GM23338 (cell line): Measurements from ENCODE around the gene PIK3CB. TPM values are rescaled to one million over a fixed set of nuclear protein-coding genes. Genes with fewer than 3 reads are reported as not detected.
"Not testable (repeated sequence)": the region's sequence is repeated elsewhere in the genome, so short reads cannot be mapped to it uniquely, and the experiment has no call there.

Source experiments
- ATAC-seq: fragments of 200-7000 bp; cut with Tn5 transposase; 3 replicates; pipeline ENCODE4 v1.9.1; 2020
- DNase-seq: peaks from one replicate; pipeline ENCODE4 v3.0.0-alpha.2; 2015; ENCODE audit warnings: low spot score
- H2AFZ ChIP-seq: fragments of 200-600 bp; sonication (generic); 2 replicates; pipeline ENCODE4 v1.8.0; 2016; ENCODE audit warnings: antibody characterized with exemption, mild to moderate bottlenecking, moderate library complexity
- H3F3A ChIP-seq: fragments of 200-600 bp; sonication (generic); replicated peaks from 2 replicates; pipeline ENCODE4 v1.8.0; 2017; ENCODE audit warnings: antibody characterized with exemption, mixed run types, low read depth
- H3K27ac ChIP-seq: fragments of 200-600 bp; sonication (generic); 2 replicates; pipeline ENCODE4 v1.6.1; 2016; ENCODE audit warnings: low read depth
- H3K27me3 ChIP-seq: fragments of 200-600 bp; sonication (generic); 2 replicates; pipeline ENCODE4 v1.8.0; 2016; ENCODE audit warnings: mild to moderate bottlenecking, mixed run types, moderate library complexity; ENCODE audit not compliant: insufficient read depth
- H3K36me3 ChIP-seq: fragments of 200-600 bp; sonication (generic); 2 replicates; pipeline ENCODE4 v1.8.0; 2016; ENCODE audit warnings: mild to moderate bottlenecking; ENCODE audit not compliant: insufficient read depth
- H3K4me1 ChIP-seq: fragments of 200-600 bp; sonication (generic); 2 replicates; pipeline ENCODE4 v1.8.0; 2016; ENCODE audit warnings: mild to moderate bottlenecking, moderate library complexity; ENCODE audit not compliant: insufficient read depth
- H3K4me2 ChIP-seq: fragments of 200-600 bp; sonication (generic); 2 replicates; pipeline ENCODE4 v1.7.1; 2017; ENCODE audit warnings: mixed run types
- H3K4me3 ChIP-seq: fragments of 200-600 bp; sonication (generic); 2 replicates; pipeline ENCODE4 v1.6.1; 2016; ENCODE audit warnings: mixed run types
- H3K79me2 ChIP-seq: fragments of 200-600 bp; sonication (generic); replicated peaks from 2 replicates; pipeline ENCODE4 v1.8.0; 2017; ENCODE audit warnings: mild to moderate bottlenecking; ENCODE audit not compliant: insufficient read depth
- H3K9me2 ChIP-seq: fragments of 200-600 bp; sonication (generic); 2 replicates; pipeline ENCODE4 v1.8.0; 2017; ENCODE audit not compliant: insufficient read depth
- H4K20me1 ChIP-seq: fragments of 200-600 bp; sonication (generic); replicated peaks from 2 replicates; pipeline ENCODE4 v1.8.0; 2017; ENCODE audit warnings: mild to moderate bottlenecking; ENCODE audit not compliant: insufficient read depth
- H3K27ac Mint-ChIP-seq: 2 replicates; pipeline ENCODE4 v1.8.0; 2020; ENCODE audit warnings: inconsistent platforms, mild to moderate bottlenecking, moderate library complexity, mixed read lengths
- H3K27me3 Mint-ChIP-seq: 3 replicates; pipeline ENCODE4 v1.8.0; 2022; ENCODE audit warnings: low read depth, mild to moderate bottlenecking, moderate library complexity, mixed read lengths, inconsistent platforms; ENCODE audit not compliant: insufficient read depth, poor library complexity
- H3K36me3 Mint-ChIP-seq: 3 replicates; pipeline ENCODE4 v1.8.0; 2021; ENCODE audit warnings: low read depth, mild to moderate bottlenecking, inconsistent platforms, moderate library complexity, mixed read lengths
- H3K4me1 Mint-ChIP-seq: 3 replicates; pipeline ENCODE4 v1.8.0; 2020; ENCODE audit warnings: mild to moderate bottlenecking, inconsistent platforms, mixed read lengths
- H3K4me3 Mint-ChIP-seq: 3 replicates; pipeline ENCODE4 v1.8.0; 2021; ENCODE audit warnings: moderate library complexity, mild to moderate bottlenecking, inconsistent platforms, mixed read lengths
- H3K9me3 Mint-ChIP-seq: 3 replicates; pipeline ENCODE4 v1.8.0; 2020; ENCODE audit warnings: moderate library complexity, mild to moderate bottlenecking, inconsistent platforms, mixed read lengths
- EZH2 ChIP-seq: fragments of 200-600 bp; sonication (generic); IDR thresholded peaks from one replicate; pipeline ENCODE4 v1.8.0; 2017; ENCODE audit warnings: antibody characterized with exemption, mild to moderate bottlenecking, low read depth; ENCODE audit not compliant: unreplicated experiment
- NANOG ChIP-seq: IDR thresholded peaks from 2 replicates; pipeline ENCODE4 v1.6.1; 2016; ENCODE audit warnings: antibody characterized with exemption, borderline replicate concordance
- POLR2AphosphoS5 ChIP-seq: IDR thresholded peaks from 2 replicates; pipeline ENCODE4 v1.6.1; 2016; ENCODE audit warnings: antibody characterized with exemption, low read depth
- polyA plus RNA-seq: library from polyadenylated mRNA; unstranded; fragments of >200 nt; fragmentation: Nextera tagmentation; extraction: Ambion mirVana; gene quantifications from 2 replicates; pipeline ENCODE4 v1.2.1, GENCODE V29; 2016
- total RNA-seq: library from RNA; depleted of rRNA; stranded (reverse); fragments of >200 nt; shearing (Covaris generic); gene quantifications from 2 replicates; pipeline ENCODE4 v1.2.3, GENCODE V29; 2014; rRNA removed

The PIK3CB gene
- total and polyA plus RNA-seq, 2 experiments from 2014 or later: 13.3 to 32.4 TPM

DNA sequence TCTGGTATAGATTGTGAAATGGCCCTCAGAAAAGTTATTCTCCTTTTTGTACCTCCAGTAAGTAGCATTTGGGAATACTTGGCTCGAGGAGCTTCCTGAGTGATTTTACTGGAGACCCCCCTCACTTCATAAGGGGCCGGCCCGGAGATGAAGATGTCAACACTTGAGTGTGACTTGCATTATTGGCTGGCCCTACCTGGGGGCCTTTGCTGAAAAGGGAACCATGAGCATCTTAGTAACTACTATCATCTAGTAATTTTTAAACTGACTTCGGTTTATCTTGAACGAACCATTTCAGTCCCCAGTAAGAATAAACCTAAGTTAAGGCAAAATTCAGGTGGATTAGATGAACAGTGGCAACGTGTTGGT lies 224.8 kb downstream of the PIK3CB start:
- H3K27ac Mint-ChIP-seq: no peak overlapping the region; the same call in 1 of the 2 replicates
- Histone ChIP-seq H2AFZ (peak overlapping the region; percentile 69), H3K27ac (no peak overlapping the region)

DNA sequence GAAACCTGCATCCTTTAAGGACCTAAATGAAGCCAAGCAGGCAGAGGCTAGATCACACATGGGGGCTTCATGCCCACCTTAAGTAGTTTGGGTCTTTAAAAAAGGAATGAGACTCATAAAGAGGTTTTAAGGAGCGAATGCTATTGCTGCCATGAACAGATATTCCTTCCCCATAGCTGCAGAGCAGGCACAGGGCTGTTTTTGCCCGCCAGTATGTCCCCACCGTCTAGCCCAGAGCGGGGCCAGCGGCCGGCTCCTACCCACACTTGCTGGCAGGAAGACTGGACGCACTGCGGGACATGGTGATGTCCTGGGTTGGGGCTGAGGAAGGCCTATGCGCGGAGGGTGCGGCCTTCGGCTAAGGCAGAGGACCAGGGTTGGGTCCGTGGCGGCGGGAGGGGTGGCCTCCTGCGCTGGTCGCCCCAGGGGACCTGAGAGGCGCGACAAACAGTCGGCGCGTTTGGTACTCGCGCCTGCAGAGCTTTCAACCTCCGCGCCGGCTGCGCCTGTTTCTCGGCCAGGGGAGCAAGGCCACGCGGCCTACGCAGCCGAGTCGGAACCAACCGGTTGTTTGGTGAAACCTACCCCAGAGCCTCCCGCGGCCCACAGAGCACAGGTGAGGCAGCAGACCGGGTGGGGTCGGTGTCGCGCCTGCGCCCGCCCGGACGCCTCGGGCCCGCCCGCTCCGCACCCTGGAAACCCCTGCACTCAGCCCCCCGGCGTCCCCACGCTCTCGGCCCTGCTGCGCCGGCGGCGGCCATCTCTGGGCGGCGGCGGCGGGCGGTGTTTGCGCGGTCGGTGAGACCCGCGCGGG lies 226.2 kb downstream of the PIK3CB start, which contains the start of gene FAIM:
TSS of gene FAIM (plus strand) at position 450 of the 814 bp plus-strand sequence. CDS start 10,956 bp downstream, outside the sequence.
- H3K4me1 ChIP-seq: peaks cover 14% of the 10 kb centered on the region
- Mint-ChIP-seq H3K4me1 (peaks cover 12% of the 10 kb centered on the region), H3K36me3 (peaks cover 8% of the 10 kb centered on the region), H3K27ac (peak within 1 kb of the TSS; percentile 34), H3K27me3 (peaks cover 21% of the 10 kb centered on the region), H3K4me3 (peak within 1 kb of the TSS; percentile 86), H3K9me3 (peaks cover 12% of the 10 kb centered on the region)
- TF ChIP-seq NANOG (no peak), POLR2AphosphoS5 (peak; percentile 16; the same call in 1 of the 2 replicates)
- no peaks in the 10 kb centered on the region for H3K9me2 ChIP-seq
- H3K36me3 ChIP-seq: no peaks in the 10 kb centered on the region
- H3K4me2 ChIP-seq: peak within 1 kb of the TSS; percentile 87
- H2AFZ ChIP-seq: peak within 1 kb of the TSS; percentile 97
- peaks cover 6% of the 10 kb centered on the region for H3K27me3 ChIP-seq
- H3K27ac ChIP-seq: no peak within 1 kb of the TSS
- no peaks in the 10 kb centered on the region for H3K79me2 ChIP-seq
- DNase-seq: peak; percentile 78
- no peaks in the 10 kb centered on the region for H4K20me1 ChIP-seq
- peak; percentile 83 for ATAC-seq
- 0 out of 2 replicates have a peak, but pooled peaks cover 3% of the 10 kb centered on the region for H3F3A ChIP-seq
- H3K4me3 ChIP-seq: peak within 1 kb of the TSS; percentile 82

More for the DNA sequence above, 224.8 kb downstream of the PIK3CB start:
- Histone ChIP-seq H3K9me2 (no peaks in the 10 kb centered on the region), H3K4me1 (peaks cover 14% of the 10 kb centered on the region), H4K20me1 (no peaks in the 10 kb centered on the region), H3K4me3 (peak overlapping the region; percentile 82), H3K36me3 (no peaks in the 10 kb centered on the region), H3K79me2 (no peaks in the 10 kb centered on the region), H3K4me2 (peak overlapping the region; percentile 87), H3K27me3 (peaks cover 6% of the 10 kb centered on the region), H3F3A (0 out of 2 replicates have a peak, but pooled peaks cover 3% of the 10 kb centered on the region)
- H3K4me3 Mint-ChIP-seq: peak overlapping the region; percentile 86
- H3K36me3 Mint-ChIP-seq: no peaks in the 10 kb centered on the region; the same call in 2 of the 3 replicates
- H3K27me3 Mint-ChIP-seq: peaks cover 17% of the 10 kb centered on the region
- no peak for TF ChIP-seq EZH2
- DNase-seq (no peak), ATAC-seq (no peak)
- peaks cover 3% of the 10 kb centered on the region; the same call in 2 of the 3 replicates for H3K9me3 Mint-ChIP-seq
- H3K4me1 Mint-ChIP-seq: peaks cover 12% of the 10 kb centered on the region

DNA sequence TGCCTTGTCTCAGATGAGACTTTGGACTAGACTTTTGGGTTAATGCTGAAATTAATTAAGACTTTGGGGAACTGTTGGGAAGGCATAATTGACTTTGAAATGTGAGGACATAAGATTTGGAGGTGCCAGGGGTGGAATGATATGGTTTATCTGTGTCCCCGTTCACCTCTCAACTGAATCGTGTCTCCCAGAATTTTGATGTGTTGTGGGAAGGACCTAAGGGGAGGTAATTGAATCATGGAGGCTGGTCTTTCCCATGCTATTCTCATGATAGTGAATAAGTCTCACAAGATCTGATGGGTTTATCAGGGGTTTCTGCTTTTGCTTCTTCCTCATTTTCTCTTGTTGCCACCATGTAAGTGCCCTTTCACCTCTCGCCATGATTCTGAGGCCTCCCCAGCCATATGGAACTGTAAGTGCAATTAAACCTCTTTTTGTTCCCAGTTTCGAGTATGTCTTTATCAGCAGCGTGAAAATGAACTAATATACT lies 230.6 kb downstream of the PIK3CB start:
- Mint-ChIP-seq H3K36me3 (peaks cover 25% of the 10 kb centered on the region; the same call in 2 of the 3 replicates), H3K27me3 (peaks cover 13% of the 10 kb centered on the region), H3K9me3 (peaks cover 31% of the 10 kb centered on the region)
- H3K27me3 ChIP-seq, H3F3A ChIP-seq, H2AFZ ChIP-seq, H3K4me2 ChIP-seq, H3K79me2 ChIP-seq, H3K4me1 ChIP-seq, DNase-seq, ATAC-seq, H3K27ac Mint-ChIP-seq, H3K9me2 ChIP-seq, H3K4me3 ChIP-seq, H3K4me1 Mint-ChIP-seq, H3K4me3 Mint-ChIP-seq, H4K20me1 ChIP-seq, H3K27ac ChIP-seq, H3K36me3 ChIP-seq: not testable (repeated sequence)

Other genes starting within 250 kb of the PIK3CB start
- 24.9 and 28.8 TPM in 2 replicates for gene CEP70, start 240.7 kb downstream of the PIK3CB start, total RNA-seq
- 21.5 and 31.4 TPM in 2 replicates for gene CEP70, start 240.7 kb downstream of the PIK3CB start, polyA plus RNA-seq
- 9.1 and 12.0 TPM in 2 replicates for gene FAIM, start 226.2 kb downstream of the PIK3CB start, total RNA-seq
- gene FAIM, start 226.2 kb downstream of the PIK3CB start, polyA plus RNA-seq: 29.2 and 29.7 TPM in 2 replicates
- gene FOXL2, start 112.2 kb upstream of the PIK3CB start, total RNA-seq: 2.3 and 3.5 TPM in 2 replicates
- gene FOXL2, start 112.2 kb upstream of the PIK3CB start, polyA plus RNA-seq: 0.89 and 1.2 TPM in 2 replicates
- gene FOXL2NB, start 112.3 kb upstream of the PIK3CB start, total RNA-seq: 10.0 and 15.6 TPM in 2 replicates
- gene FOXL2NB, start 112.3 kb upstream of the PIK3CB start, polyA plus RNA-seq: 9.3 and 11.2 TPM in 2 replicates
- gene PRR23A, start 171.3 kb upstream of the PIK3CB start, total RNA-seq: not detected in 2 replicates
- not detected in 2 replicates for gene PRR23A, start 171.3 kb upstream of the PIK3CB start, polyA plus RNA-seq
- not detected in 2 replicates for gene PRR23B, start 186.0 kb upstream of the PIK3CB start, total RNA-seq
- not detected in 2 replicates for gene PRR23B, start 186.0 kb upstream of the PIK3CB start, polyA plus RNA-seq
- gene PRR23C, start 210.0 kb upstream of the PIK3CB start, total RNA-seq: not detected in 2 replicates
- gene PRR23C, start 210.0 kb upstream of the PIK3CB start, polyA plus RNA-seq: not detected in 2 replicates